Activated CD4-positive, alpha-beta T cell treated with anti-CD3 and anti-CD28 coated beads, Interleukin-2, amount 10 ng/mL, durations not matched to agents 24 days and 14 days (primary cell): ENCODE data around the gene IL21R. TPM values are rescaled to one million over a fixed set of nuclear protein-coding genes. Genes with fewer than 3 reads are reported as not detected.
A peak's percentile ranks its signal among the peaks of the same experiment; 100 is the strongest.

Experiments
- DNase-seq: peaks from one replicate; pipeline ENCODE4 v3.0.0; 2022
- H3K27ac Mint-ChIP-seq: one replicate; pipeline ENCODE4 v1.8.0; 2022; ENCODE audit warnings: mild to moderate bottlenecking, mixed read lengths
- H3K27me3 Mint-ChIP-seq: one replicate; pipeline ENCODE4 v1.8.0; 2022; ENCODE audit warnings: mixed read lengths
- H3K36me3 Mint-ChIP-seq: one replicate; pipeline ENCODE4 v1.8.0; 2022; ENCODE audit warnings: low read depth, mild to moderate bottlenecking, mixed read lengths
- H3K4me1 Mint-ChIP-seq: one replicate; pipeline ENCODE4 v1.8.0; 2021; ENCODE audit warnings: mixed read lengths
- H3K4me3 Mint-ChIP-seq: one replicate; pipeline ENCODE4 v1.8.0; 2022; ENCODE audit warnings: mild to moderate bottlenecking, moderate library complexity, mixed read lengths
- H3K9me3 Mint-ChIP-seq: one replicate; pipeline ENCODE4 v1.8.0; 2021; ENCODE audit warnings: mixed read lengths
- intact Hi-C: fragments of 100-400 bp; cut with micrococcal nuclease; formaldehyde crosslinking; loops from one replicate; pipeline ENCODE4 v1.15.1; 2023
- total RNA-seq: library from RNA; stranded (reverse); gene quantifications from 2 replicates; pipeline ENCODE4 v1.2.3, GENCODE V29; 2022

The IL21R gene
- total RNA-seq, 1 donor from 2014 or later: 94.9 TPM

- DNase-seq: peak; percentile 84
- H3K4me3 Mint-ChIP-seq: peak overlapping the region; percentile 69
- peak overlapping the region; percentile 99 for H3K27ac Mint-ChIP-seq
- peaks cover 7% of the 10 kb centered on the region for H3K9me3 Mint-ChIP-seq
- no peaks in the 10 kb centered on the region for H3K27me3 Mint-ChIP-seq
- peaks cover 55% of the 10 kb centered on the region for H3K36me3 Mint-ChIP-seq
- intact Hi-C loops: loop anchor here (1.0 to 2.0 kb wide), 11 partner anchors 35 to 188 kb away; partner anchors contain the start of gene IL21R
- peaks cover 54% of the 10 kb centered on the region for H3K4me1 Mint-ChIP-seq
Observed at GRCh38 chr16:27366687-27367460, 35.1 kb upstream of the IL21R start.

- Mint-ChIP-seq H3K27me3 (no peaks in the 10 kb centered on the region), H3K4me3 (peak overlapping the region; percentile 69), H3K9me3 (peaks cover 7% of the 10 kb centered on the region), H3K27ac (peak overlapping the region; percentile 99), H3K36me3 (peaks cover 46% of the 10 kb centered on the region), H3K4me1 (peaks cover 52% of the 10 kb centered on the region)
- peak; percentile 94 for DNase-seq
- intact Hi-C loops: loop anchor here (1.0 to 2.0 kb wide), 11 partner anchors 35 to 188 kb away; partner anchors contain the start of gene IL21R
Observed at GRCh38 chr16:27367461-27368357, 34.3 kb upstream of the IL21R start.

- peak; percentile 67 for DNase-seq
Observed at GRCh38 chr16:27368358-27368722, 33.6 kb upstream of the IL21R start.

GRCh38 chr16:27369806-27370205 lies 32.2 kb upstream of the IL21R start:
- no peak for DNase-seq

More at GRCh38 chr16:27368358-27368722, 33.6 kb upstream of the IL21R start:
- Mint-ChIP-seq H3K4me1 (peaks cover 52% of the 10 kb centered on the region), H3K4me3 (peak overlapping the region; percentile 69), H3K36me3 (peaks cover 44% of the 10 kb centered on the region), H3K27ac (peak overlapping the region; percentile 99), H3K27me3 (no peaks in the 10 kb centered on the region), H3K9me3 (peaks cover 7% of the 10 kb centered on the region)
- intact Hi-C loops: no loop called here

GRCh38 chr16:27370318-27370717 lies 31.7 kb upstream of the IL21R start:
- peak overlapping the region; percentile 88 for H3K27ac Mint-ChIP-seq
- H3K4me1 Mint-ChIP-seq: peaks cover 35% of the 10 kb centered on the region

More at GRCh38 chr16:27369806-27370205, 32.2 kb upstream of the IL21R start:
- intact Hi-C loops: no loop called here
- Mint-ChIP-seq H3K36me3 (peaks cover 30% of the 10 kb centered on the region), H3K9me3 (peaks cover 7% of the 10 kb centered on the region), H3K4me3 (peak overlapping the region; percentile 4), H3K4me1 (peaks cover 40% of the 10 kb centered on the region), H3K27me3 (no peaks in the 10 kb centered on the region), H3K27ac (peak overlapping the region; percentile 88)

GRCh38 chr16:27373312-27373711 lies 28.7 kb upstream of the IL21R start:
- Mint-ChIP-seq H3K4me1 (peaks cover 26% of the 10 kb centered on the region), H3K27me3 (no peaks in the 10 kb centered on the region)
- intact Hi-C loops: no loop called here

More at GRCh38 chr16:27370318-27370717, 31.7 kb upstream of the IL21R start:
- Mint-ChIP-seq H3K36me3 (peaks cover 25% of the 10 kb centered on the region), H3K4me3 (no peak overlapping the region), H3K9me3 (peaks cover 7% of the 10 kb centered on the region), H3K27me3 (no peaks in the 10 kb centered on the region)
- intact Hi-C loops: no loop called here
- no peak for DNase-seq

GRCh38 chr16:27374221-27374803 lies 27.7 kb upstream of the IL21R start:
- peak; percentile 74 for DNase-seq
- intact Hi-C loops: loop anchor here (1.0 kb wide), 1 partner anchor 28 kb away; the partner anchor contains the start of gene IL21R
- Mint-ChIP-seq H3K36me3 (peaks cover 14% of the 10 kb centered on the region), H3K9me3 (peaks cover 7% of the 10 kb centered on the region), H3K27ac (no peak overlapping the region), H3K4me1 (peaks cover 29% of the 10 kb centered on the region), H3K27me3 (no peaks in the 10 kb centered on the region), H3K4me3 (no peak overlapping the region)

More at GRCh38 chr16:27373312-27373711, 28.7 kb upstream of the IL21R start:
- Mint-ChIP-seq H3K27ac (no peak overlapping the region), H3K9me3 (peaks cover 7% of the 10 kb centered on the region), H3K36me3 (peaks cover 14% of the 10 kb centered on the region), H3K4me3 (no peak overlapping the region)
- no peak for DNase-seq

- Mint-ChIP-seq H3K4me1 (peaks cover 28% of the 10 kb centered on the region), H3K36me3 (peaks cover 9% of the 10 kb centered on the region), H3K9me3 (peaks cover 7% of the 10 kb centered on the region), H3K27me3 (no peaks in the 10 kb centered on the region), H3K27ac (no peak overlapping the region), H3K4me3 (no peak overlapping the region)
- peak; percentile 77 for DNase-seq
- intact Hi-C loops: loop anchor here (1.0 kb wide), 1 partner anchor 27 kb away; the partner anchor contains the start of gene IL21R
Observed at GRCh38 chr16:27374804-27375425, 27.1 kb upstream of the IL21R start.

- Mint-ChIP-seq H3K36me3 (peaks cover 2% of the 10 kb centered on the region), H3K27me3 (no peaks in the 10 kb centered on the region), H3K9me3 (no peaks in the 10 kb centered on the region), H3K4me3 (peak overlapping the region; percentile 64), H3K4me1 (peaks cover 37% of the 10 kb centered on the region), H3K27ac (peak overlapping the region; percentile 91)
- intact Hi-C loops: loop anchor here (2.0 kb wide), 1 partner anchor 15 kb away; no protein-coding TSS in a partner anchor
- DNase-seq: peak; percentile 81
Observed at GRCh38 chr16:27377666-27378485, 24.1 kb upstream of the IL21R start.

- intact Hi-C loops: loop anchor here (1.0 to 2.0 kb wide), 2 partner anchors 8 to 14 kb away; no protein-coding TSS in a partner anchor
- H3K4me3 Mint-ChIP-seq: peak overlapping the region; percentile 64
Observed at GRCh38 chr16:27378871-27379481, 23.0 kb upstream of the IL21R start.

GRCh38 chr16:27379919-27380318 lies 22.1 kb upstream of the IL21R start:
- Mint-ChIP-seq H3K9me3 (peaks cover 10% of the 10 kb centered on the region), H3K4me3 (no peak overlapping the region), H3K4me1 (peaks cover 43% of the 10 kb centered on the region), H3K27ac (peak overlapping the region; percentile 30), H3K27me3 (no peaks in the 10 kb centered on the region), H3K36me3 (peaks cover 11% of the 10 kb centered on the region)
- no peak for DNase-seq
- intact Hi-C loops: loop anchor here (1.0 to 2.0 kb wide), 2 partner anchors 7 to 13 kb away; no protein-coding TSS in a partner anchor

More at GRCh38 chr16:27378871-27379481, 23.0 kb upstream of the IL21R start:
- Mint-ChIP-seq H3K27ac (peak overlapping the region; percentile 91), H3K4me1 (peaks cover 37% of the 10 kb centered on the region), H3K36me3 (peaks cover 2% of the 10 kb centered on the region), H3K9me3 (peaks cover under 1% of the 10 kb centered on the region), H3K27me3 (no peaks in the 10 kb centered on the region)
- DNase-seq: peak; percentile 83

- Mint-ChIP-seq H3K27me3 (no peaks in the 10 kb centered on the region), H3K9me3 (peaks cover 10% of the 10 kb centered on the region), H3K4me1 (peaks cover 43% of the 10 kb centered on the region), H3K36me3 (peaks cover 11% of the 10 kb centered on the region), H3K4me3 (no peak overlapping the region), H3K27ac (no peak overlapping the region)
- intact Hi-C loops: no loop called here
- DNase-seq: no peak
Observed at GRCh38 chr16:27381236-27381635, 20.7 kb upstream of the IL21R start.
